Fibroblast of skin of abdomen (primary cell): Measurements from ENCODE around the gene CHST15.
A peak's percentile ranks its signal among the peaks of the same experiment; 100 is the strongest.

Source experiments
- DNase-seq: peaks from one replicate; pipeline ENCODE4 v3.0.0-alpha.2; 2013

Gene CHST15

DNA sequence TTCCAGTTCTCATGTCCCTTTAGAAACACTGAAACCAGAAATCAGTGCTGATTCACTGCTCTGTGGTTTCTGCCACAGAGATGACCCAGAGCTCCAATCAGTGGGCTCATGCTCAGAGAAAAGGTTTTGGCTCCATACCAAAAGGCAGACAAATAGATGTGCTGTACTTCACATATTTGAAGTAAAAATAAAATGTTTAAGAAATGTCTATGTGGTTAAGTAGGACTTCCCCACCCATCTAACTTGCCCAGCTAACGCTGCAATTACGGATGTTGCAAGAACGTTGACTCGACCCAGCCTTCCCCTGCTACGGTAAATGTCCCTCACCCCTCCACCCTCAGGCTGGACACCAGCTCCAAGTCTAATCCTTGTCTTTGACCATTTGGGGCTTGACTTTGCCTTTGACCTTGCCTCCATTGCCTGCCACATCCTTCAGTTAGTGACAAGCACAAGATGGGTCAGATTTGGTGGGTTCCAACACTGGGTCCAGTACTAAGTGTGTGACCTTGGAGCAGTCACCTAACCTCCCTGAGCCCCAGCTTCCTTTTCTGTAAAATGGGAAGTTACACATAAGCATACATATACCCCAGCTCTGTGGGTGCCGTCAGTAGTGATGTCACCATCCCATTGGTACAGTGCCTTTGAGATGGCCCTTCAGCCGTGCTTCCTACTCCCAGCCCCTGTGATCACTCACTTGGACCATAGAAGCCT is 95.8 kb downstream of the CHST15 start:
- DNase-seq: peak; percentile 97

DNA sequence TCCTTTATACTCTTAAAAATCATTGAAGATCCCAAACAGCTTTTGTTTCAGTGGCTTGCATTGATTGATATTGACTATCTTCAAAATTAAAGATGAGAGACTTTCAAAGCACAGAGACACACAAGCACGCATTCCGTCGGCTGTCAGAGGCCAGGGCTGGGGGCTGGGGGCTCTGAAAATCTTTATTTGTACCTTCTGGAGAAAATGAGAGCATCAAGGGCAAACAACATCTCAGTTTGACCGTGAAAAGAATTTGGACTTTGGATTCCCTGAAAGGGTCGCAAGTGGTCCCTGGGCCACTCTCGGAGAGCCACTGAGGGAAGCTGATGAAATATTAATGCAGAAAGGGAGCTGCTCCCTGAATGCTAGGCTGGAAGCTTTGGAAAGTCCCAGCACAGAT is 96.4 kb downstream of the CHST15 start:
- DNase-seq: no peak

DNA sequence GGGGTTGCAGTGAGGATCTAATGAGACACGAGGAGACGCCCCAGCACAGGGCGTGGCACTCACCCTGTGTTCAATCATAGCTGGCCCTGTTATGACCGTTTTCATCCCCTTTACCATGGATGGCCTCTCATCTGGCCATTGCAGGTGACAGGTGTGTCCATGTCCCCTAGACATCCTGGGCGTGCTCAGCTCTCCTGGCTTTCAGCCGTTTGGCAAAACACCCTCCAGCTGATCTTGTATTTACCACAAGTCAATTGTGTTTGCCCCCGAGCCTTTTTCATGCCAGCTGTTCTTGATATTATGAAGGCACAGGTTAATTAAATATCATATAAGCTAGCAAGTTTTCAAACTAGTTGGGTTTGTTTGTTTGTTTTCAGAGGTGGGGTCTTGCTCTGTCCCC is 97.1 kb downstream of the CHST15 start:
- DNase-seq: no peak

DNA sequence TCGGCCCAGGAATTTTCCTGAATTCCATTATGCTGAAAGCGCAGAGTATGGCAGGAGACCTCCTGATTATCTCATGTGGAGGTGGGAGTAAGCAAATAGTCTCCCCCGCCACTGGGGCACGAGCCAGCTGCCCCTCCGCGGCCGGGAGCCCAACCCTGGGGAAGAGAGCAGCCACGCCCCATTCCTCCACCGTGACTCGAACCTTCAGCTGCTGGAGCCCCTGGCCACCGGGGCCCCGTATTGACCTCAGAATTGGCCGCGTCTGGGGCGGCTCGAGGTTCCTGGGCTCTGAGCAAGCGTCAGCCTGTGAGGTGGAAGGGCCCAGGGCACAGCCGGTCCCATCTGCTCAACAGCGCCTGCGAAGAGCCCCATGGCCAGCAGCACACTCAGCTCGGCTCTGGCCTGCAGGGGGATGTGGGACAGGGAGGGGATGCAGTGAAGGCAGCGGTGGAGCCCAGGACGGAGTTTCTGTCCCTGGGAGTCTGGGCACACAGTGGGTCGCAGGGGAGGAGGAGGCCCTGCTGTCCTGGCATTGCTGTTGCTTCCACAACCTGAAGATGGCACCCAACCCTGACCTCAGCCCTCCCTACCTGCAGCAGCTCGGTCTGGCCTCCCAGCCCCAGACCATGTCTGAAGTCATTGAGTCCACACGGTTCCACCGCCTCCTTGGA is 97.8 kb downstream of the CHST15 start:
- DNase-seq: peak; percentile 86

DNA sequence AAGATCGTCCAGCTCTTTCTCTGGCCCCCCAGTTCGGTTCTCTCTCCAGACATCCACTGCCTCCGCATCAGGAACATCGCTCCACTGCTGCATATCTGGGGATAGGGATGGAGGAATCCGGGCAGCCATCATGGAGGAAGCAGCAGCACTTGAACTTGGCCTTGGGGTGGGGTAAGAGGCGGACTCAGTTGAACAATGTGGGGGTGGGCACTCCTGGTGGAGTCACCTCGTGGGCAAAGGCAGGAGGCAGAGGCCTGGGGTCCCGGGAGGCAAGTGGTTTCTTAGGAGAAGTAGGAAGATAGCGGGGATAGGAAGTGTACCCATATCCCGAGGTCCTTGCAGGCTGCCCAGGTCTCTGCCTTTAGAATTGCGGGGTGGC is 98.3 kb downstream of the CHST15 start:
- DNase-seq: no peak

DNA sequence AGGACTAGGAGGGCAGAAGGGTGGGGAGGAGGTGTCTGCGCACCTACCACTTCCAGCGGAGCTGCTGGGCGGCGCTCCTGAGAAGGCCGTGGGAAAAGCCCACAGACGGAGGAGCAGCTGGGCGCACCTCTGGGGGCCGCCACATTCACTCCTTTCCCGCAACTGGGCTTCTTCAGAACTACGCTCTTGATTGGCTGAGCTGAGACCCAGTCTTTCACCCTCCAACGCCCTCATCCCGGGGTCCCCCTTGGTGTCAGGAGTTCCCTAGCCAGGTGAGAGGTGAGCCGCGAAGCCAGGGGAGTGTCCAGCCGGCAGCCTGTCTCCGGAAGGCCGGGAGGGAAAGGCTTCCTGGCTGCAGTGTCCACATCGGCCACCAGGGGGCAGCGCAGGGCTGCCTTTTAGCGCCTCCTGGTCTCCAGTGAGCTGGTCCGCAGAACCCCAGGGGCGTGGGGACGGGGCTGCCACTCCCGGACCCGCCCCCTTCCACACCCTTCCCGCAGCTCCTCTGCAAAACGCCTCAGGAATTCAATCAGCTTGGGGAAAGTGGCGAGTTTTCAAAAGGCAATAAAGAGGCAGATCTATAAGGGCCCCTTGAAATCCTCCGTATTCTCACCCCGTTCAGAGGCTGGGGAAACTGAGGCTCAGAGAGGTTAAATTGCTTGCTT is 98.8 kb downstream of the CHST15 start:
- peak; percentile 87 for DNase-seq

DNA sequence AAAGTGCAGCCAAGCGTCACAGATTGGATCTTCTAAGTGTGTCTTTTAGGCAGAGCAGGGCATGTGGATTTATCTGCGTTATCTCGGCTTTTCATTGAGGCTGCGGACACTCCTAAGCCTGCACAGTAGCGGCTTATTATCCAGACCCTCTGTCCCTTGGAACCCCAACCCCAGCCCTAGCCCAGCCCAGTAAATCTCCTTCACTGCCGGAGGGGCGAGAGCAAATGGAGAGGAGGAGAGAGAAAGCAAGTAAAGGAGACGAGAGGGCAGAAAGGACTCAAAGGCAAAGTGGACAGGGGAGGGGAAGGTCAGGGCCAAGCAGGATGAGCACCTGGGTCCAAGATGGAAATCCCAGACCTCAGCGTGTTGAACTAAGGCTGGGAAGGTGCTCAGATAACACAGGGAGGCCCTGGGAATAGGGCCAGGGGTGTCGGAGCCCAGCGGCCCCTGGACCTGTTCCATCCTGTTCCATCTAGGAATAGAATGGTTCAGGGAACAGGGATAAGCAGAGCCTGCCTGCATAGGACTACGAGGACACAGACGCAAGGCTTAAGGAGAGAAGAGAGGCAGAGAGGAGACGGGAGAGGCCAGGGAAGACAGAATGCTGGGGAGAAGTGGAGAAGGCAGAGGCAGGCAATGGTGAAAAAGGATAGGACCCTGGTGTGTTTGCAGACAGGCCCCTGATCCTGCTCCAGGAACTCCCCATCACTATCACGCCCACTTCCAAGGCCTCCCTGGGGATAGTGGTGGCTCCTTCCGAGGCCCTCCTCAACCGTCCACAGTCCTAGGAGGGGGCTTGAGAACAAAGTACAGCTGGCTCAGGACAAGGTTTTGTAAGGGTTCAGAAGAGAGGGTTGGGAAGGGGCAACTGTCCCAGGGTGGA is 99.6 kb downstream of the CHST15 start:
- DNase-seq: no peak

DNA sequence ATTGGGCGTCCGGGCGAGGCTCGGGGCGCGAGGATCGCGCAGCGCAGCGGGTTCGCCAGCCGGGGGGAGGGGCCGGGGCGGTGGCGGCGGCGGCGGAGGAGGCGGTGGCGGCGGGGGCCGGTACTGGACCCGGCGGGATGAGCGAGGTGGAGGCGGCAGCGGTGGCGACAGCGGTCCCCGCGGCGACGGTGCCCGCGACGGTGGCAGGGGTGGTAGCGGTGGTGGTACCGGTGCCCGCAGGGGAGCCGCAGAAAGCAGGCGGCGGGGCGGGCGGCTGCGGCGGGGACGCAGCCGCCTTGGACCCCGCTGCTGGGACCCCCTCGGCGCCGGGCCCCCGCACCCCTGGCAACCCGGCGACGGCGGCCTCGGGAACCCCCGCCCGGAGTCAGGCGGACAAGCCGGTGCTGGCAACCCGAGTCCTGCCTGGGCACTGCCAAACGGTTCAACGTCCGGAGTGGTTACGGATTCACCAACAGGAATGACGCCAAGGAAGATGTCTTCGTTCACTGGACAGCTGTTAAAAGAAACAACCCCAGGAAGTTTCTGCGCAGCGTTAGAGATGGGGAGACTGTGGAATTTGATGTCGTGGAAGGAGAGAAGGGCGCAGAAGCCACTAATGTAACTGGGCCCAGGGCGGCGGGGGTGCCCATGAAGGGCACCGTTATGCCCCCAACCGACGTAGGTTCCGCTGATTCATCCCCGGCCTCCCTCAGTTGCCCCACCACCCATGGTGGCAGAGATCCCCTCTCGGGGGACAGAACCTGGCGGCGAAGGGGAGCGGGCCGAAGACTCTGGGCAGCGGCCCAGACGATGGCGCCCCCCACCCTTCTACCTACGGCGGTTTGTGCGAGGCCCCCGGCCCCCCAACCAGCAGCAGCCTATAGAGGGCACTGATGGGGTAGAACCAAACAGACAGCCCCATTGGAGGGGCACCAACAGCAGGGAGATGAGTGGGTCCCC is 101.5 kb downstream of the CHST15 start:
- no peak for DNase-seq

DNA sequence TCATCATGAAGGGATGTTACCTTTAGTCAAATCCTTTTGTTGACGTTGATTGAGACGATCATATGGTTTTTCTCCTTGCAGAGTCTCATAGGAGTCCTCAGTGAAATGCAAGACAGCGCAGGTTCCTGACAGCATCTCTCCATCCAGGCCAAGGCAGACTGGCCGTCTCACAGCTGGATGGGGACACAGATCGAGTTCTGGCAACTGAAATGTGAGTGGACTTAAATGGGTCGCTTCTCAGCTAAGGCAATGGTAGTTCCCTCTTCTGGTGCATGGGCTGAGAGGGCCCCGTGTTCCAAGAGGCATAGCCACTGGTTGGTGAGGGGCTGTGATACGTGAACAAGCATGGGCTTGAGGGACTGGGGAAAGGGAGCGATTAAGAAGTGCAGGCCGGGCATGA is 102.5 kb downstream of the CHST15 start:
- no peak for DNase-seq

DNA sequence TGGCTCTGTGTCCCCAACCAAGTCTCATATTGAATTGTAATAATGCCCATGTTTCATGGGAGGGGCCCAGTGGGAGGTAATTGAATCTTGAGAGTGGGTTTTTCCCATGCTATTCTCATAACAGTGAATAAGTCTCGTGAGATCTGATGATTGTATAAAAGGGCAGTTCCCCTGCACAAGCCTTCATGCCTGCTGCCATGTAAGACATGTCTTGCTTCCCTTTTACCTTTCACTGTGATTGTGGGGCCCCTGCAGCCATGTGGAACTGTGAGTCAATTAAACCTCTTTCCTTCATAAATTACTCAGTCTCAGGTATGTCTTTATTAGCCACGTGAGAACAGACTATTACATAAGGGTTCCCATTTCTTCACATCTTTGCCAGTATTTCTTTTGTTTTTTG is 104.7 kb downstream of the CHST15 start:
- DNase-seq: no peak

DNA sequence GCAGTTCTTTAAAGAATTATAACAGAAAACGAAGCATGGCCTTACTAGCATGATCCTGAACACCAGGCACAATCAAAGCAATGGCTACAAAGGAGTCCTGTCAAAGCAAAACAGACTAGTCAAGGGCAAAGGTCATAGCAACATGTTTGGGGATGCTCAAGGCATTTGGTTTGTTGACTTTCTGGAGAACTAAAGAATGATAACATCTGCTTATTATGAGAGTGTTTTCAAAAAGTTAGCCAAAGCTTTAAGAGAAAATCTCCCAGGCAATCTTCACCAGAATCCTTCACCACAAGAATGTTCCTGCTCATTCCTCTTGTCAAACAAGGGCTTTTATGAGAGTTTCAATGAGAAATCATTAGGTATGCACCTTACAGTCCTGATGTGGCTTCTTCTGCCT is 106.7 kb downstream of the CHST15 start:
- DNase-seq: no peak

DNA sequence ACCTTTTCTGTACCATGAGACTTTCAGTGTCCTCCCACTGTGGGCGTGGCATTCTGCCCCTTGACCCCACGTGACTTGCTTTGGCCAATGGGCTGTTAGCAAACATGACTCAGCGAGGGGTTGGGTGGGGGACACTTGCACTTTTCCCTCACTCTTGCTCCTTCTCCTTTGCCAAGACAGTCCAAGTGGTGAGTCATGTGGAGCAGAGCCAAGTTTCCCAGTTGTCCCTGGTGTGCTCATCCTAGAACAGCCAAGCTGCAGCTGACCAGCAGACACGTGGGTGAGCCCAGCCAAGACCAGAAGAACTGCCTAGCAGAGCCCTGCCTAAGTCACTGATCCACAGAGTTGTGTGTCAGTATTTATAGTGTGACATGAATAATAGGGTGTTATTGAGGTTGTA is 119.0 kb downstream of the CHST15 start:
- DNase-seq: peak; percentile 64

DNA sequence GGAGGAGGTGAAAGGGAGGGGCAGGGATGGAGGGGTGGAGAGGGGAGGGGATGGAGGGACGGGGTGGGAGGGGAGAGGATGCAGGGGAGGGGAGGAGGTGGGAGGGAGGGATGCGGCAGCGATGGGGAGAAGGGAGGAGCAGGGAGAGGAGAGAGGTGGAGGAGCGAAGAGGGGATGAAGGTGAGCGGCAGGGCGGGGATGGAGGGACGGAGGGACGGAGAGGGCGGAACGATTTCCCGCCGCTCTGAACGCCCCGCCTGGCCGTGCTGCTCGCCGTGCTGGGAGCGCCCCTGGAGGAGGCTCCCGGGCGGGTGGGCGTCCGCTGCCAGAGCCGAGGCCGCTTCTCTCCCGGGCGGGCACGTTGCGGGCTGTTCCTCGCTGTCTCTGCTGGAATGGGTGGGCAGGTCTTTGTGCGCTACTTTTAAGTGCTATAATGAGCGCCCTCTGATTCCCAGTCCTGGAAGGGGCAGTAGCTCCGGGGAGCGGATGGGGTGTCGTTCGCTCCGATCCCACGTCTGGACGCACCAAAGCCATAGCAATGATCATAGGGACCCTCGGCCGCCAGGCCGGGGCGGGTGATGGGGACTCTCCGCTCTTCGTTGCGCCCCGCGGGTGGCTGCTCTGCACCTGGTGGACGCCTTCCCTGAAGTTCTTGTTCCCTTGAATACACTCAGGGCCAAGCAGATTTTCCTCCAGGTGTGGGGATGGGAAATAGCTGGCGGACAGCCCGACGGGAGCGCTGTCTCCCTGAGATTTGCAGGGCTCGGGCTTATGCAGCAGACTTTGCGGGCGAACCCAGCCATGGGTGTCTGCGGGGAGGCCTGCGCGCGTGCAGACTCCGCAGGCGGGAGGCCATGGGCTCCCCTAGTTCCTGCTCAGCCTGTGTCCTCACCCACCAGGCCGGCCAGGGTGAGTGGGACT is 120.7 kb downstream of the CHST15 start:
- no peak for DNase-seq

DNA sequence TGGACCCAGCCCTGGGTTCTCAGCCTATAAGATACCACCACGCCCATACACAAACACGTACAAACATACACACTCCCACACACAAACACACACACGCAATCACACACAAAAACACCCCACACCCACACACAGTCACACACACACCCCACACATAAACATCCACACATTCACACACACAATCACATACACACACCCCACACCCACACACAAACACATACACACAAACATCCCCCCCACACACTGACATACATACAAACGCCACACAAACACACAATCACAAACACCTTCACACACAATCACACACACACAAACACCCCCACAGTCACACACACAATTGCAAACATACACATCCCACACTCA is 122.5 kb downstream of the CHST15 start:
- no peak for DNase-seq

DNA sequence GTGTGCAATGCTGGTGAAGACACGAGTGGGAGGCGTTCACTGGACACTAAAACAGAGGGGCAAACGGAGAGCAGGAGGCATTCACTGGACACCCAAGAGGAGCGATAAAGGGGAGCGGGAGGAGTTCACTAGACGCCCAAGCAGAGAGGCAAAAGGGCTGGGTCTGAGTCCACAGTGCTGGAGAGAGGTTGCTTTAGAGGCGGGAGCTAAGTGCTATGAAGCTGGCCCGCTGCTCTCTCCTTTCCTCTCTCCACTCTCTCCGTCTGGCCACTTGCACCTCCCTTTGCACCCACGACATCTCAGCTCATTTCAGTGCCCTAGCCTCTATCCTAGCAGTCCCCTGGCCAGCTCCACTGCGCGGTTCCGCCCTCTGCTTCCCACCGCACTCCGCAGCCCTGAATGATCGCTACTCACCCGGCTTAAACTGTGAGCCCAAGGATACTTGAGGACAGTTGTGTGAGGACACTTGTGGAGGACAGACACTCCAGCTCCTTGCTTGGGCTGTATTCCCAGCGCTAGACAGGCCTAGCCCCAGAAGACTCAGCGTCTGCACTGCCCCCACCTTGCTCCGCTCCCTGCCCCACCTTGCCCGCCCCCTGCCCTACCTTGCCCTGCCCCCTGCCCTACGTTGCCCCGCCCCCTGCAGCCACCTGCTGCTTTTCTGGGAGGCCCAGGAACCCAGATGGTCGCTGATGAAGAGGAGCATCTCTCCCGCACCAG is 123.0 kb downstream of the CHST15 start:
- DNase-seq: no peak

DNA sequence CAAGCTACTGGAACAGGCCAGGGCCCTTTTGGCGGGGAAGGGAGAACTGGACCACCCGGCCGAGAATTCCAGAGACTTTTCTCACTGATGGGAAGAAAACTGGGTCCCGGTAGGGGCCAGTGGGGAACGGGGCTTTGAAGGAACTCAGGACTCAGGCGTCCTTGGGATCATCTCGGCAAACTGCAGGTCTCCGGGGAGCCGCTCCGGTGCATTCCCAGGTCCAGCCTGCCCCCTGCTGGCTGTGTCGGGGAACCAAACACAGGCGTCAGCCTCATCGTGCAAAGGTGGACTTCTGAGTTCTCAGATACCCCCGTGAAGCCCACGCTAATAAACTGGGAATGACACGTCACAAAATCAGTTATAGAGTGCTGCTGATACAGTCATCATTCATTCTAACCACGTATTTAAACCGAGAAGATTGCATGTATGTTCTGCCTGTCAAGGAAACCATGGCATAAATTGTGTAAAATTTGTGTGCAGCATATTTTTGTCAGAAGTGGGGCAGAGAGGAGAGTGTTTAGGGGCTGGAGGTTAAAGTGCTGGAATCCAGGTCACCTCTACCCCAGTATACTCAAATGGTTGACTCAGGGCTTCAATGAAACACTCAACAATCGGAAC is 125.7 kb downstream of the CHST15 start:
- peak; percentile 57 for DNase-seq

DNA sequence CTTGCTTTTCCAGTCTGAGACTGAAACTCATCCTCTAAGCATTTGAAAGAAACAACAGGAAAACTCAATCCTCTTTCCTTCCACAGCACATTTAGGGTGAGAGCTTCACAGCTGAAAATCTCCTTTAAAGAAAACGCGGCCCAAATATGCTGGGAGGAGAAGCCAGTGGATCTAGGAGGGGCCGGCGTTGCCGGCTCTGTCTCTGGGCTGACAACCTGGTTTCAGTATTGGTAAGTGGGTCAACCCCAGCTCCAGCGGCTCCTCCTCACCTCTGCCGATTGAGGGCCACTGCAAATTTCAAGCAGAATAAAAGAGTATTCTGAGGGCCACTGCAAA is 126.5 kb downstream of the CHST15 start:
- peak; percentile 49 for DNase-seq

DNA sequence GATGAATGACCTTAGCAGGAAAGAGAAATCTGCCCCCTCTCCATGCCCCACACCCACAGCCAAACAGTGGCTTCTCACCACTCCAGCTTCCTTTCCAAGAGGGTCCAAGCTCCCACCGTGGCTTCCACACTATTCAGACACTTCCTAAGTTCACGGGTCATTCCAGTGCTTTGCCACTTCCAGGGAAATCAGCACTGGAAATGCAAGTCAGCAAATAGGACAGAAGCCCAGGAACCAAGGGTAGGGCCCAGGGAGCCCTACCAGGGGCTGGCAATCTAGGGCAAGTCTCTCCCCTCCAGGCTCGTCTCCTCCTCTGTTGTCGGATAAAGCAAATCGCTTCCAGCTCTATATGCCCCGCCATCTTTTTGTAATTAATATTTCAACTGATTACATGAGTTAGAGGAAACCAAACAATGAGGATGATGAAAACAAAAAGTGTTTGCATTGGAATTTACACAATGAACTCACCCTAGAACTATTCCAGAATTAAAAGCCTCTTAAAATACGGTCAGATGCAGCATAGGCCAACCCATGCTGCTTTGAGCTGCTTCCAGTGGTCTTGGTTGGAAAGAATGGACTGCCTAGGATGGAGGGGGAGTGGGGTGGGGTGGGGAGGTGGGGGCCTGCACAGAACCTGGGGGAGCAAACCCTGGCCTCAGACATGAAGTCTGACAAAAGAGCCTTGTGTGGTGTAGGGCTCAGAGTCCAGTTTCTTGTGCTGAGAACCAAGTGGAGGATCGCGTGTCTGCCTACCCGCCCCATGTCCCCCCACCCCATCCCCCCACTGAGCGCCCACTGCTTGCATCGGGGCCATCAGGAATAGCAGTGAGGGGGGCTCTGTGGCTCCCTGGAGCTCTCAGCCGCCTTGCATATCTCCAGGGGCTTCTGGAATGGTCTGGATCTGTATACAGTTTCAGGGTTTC is 127.2 kb downstream of the CHST15 start:
- DNase-seq: peak; percentile 69

DNA sequence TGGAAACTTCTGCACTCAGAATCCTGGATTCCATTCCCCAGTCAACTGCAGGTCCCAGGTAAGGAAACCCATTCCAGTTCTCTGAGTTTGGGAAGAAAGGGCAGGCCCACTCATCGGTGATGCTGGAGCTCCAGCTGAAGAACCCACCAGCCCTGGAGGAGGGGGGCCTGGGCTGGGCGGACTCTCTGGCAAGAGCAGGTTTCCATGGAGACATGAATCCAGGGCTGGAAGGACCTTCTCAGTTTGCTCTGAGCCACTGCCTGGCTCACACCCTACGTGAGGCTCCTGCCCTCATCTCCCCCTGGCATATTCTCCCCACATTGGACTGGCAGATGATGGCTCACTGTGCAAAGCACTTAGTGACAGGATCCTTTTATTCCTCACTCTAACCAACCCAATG is 128.4 kb downstream of the CHST15 start:
- DNase-seq: no peak
